Renal pelvis (tissue), 4 donors: ENCODE measurements around the gene CALML5. TPM values are rescaled to one million over a fixed set of nuclear protein-coding genes. Genes with fewer than 3 reads are reported as not detected.

Source experiments
- DNase-seq: peaks from one replicate; pipeline ENCODE4 v3.0.0-alpha.2; 2013
- polyA plus RNA-seq, 3 donors: library from polyadenylated mRNA; unstranded; fragments of 120-200 nt; gene quantifications; one replicate each; pipeline ENCODE4 v1.2.1, GENCODE V29; 2013; ENCODE audit not compliant: insufficient read length in 3 of 3

Gene CALML5
- polyA plus RNA-seq, 3 donors = not detected

- no peak for DNase-seq
Measured at GRCh38 chr10:5500910-5501309, 1.5 kb upstream of the CALML5 start.

- DNase-seq = no peak
Measured at GRCh38 chr10:5500162-5500670, 846 bp upstream of the CALML5 start.

GRCh38 chr10:5498791-5499492 is 428 bp downstream of the CALML5 start:
- no peak for DNase-seq

- no peak for DNase-seq
Measured at GRCh38 chr10:5497948-5498730, 1.2 kb downstream of the CALML5 start.

GRCh38 chr10:5497289-5497688 is 2.1 kb downstream of the CALML5 start:
- no peak for DNase-seq

- DNase-seq = no peak
Measured at GRCh38 chr10:5496261-5497250, 2.8 kb downstream of the CALML5 start.

GRCh38 chr10:5494611-5495010 is 4.8 kb downstream of the CALML5 start:
- no peak for DNase-seq

GRCh38 chr10:5493691-5494090 is 5.7 kb downstream of the CALML5 start:
- no peak for DNase-seq

GRCh38 chr10:5492929-5493576 is 6.3 kb downstream of the CALML5 start:
- no peak for DNase-seq

GRCh38 chr10:5492322-5492855 is 7.0 kb downstream of the CALML5 start:
- DNase-seq = no peak

- no peak for DNase-seq
Measured at GRCh38 chr10:5491477-5491876, 7.9 kb downstream of the CALML5 start.

- DNase-seq = no peak
Measured at GRCh38 chr10:5490698-5491464, 8.5 kb downstream of the CALML5 start.

GRCh38 chr10:5490032-5490431 is 9.3 kb downstream of the CALML5 start:
- DNase-seq = no peak

GRCh38 chr10:5488272-5489161 is 10.9 kb downstream of the CALML5 start:
- no peak for DNase-seq

- DNase-seq = no peak
Measured at GRCh38 chr10:5486853-5487235, 12.5 kb downstream of the CALML5 start.

- DNase-seq = no peak
Measured at GRCh38 chr10:5485948-5486852, 13.2 kb downstream of the CALML5 start.

- no peak for DNase-seq
Measured at GRCh38 chr10:5485290-5485689, 14.1 kb downstream of the CALML5 start.

- no peak for DNase-seq
Measured at GRCh38 chr10:5484205-5484604, 15.2 kb downstream of the CALML5 start.
